HG03097 (cell line): Measurements from ENCODE around the gene ASB1.
"Not testable (repeated sequence)": the region's sequence is repeated elsewhere in the genome, so short reads cannot be mapped to it uniquely, and the experiment has no call there.

Experiments used
- ATAC-seq: cut with Tn5 transposase; IDR thresholded peaks from one replicate; pipeline ENCODE4 v1.9.1; 2021; ENCODE audit not compliant: unreplicated experiment, low FRiP score

The ASB1 gene

DNA sequence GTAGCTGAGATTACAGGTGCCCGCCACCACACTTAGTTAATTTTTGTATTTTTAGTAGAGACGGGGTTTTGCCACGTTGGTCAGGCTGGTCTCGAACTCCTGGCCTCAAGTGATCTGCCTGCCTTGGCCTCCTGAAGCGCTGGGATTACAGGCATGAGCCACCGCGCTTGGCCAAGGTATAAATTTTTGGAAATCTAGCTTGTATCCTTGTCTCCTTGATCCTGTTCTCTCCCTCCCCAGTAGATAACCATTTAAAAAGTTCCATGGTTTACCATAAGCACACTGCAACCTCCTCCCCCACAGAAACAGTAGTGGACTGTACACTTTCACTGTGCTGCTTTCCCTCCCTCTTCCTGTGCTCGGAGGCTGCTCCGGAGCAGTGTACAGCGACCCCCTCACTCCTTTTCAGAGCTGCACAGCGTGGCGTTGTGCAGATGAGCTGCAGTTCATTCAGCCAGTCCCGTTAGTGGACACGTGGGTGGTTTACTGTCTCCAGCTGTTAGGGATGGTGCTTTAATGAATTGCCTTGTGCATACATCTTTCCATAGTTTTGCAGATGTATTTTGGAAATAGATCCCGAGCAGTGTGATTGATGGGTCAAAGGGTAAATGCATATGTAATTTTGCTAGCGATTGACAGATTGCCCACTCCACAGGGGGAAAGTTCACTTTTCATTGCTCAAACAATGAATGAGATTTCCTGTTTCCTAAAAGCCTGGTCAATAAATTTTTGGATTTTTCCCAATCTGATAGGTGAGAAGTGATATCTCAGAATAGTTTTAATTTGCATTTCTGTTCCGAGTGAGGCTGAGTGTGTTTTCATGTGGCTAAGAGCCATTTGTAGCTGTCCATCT is 14.8 kb downstream of the ASB1 start:
- ATAC-seq: no peak

DNA sequence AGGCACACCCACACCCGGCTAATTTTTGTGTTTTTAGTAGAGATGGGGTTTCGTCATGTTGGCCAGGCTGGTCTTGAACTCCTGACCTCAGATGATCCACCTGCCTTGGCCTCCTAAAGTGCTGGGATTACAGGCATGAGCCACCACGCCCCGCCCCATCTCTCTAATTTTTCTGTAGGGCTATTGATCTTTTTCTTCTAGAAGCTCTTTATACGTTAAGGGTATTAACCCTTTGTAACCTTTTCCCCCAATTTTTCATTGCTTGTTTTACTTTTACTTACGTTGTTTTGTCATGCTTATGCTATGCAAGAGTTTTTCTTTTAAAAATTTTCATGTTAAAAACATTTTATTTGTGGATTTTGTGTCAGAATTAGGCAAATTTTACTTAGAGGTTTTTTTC is 15.5 kb downstream of the ASB1 start:
- not testable (repeated sequence) for ATAC-seq

DNA sequence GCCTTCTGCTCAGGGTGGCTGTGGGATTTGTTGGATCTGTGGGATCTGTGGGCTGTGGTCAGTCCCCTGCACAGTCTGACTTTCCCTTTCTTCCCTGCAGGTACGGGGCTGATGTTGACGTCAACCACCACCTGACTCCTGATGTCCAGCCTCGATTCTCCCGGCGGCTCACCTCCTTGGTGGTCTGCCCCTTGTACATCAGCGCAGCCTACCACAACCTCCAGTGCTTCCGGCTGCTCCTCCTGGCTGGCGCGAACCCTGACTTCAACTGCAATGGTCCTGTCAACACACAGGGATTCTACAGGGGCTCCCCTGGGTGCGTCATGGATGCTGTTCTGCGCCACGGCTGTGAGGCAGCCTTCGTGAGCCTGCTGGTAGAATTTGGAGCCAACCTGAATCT is 17.5 kb downstream of the ASB1 start:
- no peak for ATAC-seq

DNA sequence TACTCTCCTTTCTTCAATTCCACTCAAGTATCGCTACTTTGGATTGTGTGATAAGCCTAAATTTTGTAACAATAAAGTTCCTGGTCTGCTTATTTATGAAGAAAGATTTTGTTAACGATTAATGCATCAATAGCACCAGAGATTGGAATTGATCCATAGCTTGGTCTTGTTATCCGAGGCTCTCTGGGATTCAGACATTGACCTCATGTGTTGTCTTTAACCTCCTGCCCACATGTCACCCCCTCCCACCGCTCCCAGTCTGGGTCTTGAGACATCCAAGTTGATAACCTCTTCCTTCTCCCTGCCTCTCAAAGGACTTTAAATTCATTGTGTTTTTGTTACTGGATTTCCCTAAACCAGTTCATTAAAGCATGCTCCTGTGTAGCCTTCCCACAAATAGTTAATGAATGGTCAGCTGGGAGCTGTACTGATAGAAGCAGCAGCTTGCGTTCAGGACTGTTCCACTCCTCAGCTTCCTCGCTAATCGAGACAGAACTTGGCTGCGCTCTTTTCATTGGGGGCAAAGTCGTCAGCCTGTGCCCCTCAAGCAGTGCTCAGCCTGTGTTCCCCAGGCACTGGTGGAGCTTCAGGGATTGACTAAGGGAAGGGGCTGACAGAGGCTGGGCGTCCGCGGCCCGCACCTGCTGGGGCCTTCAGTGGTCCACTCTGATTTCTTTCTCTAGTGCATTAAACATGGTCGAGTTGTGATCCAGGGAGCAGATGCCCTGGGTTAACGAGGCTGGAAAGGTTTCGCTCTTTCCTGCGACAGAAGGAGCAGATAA is 18.9 kb downstream of the ASB1 start:
- no peak for ATAC-seq

DNA sequence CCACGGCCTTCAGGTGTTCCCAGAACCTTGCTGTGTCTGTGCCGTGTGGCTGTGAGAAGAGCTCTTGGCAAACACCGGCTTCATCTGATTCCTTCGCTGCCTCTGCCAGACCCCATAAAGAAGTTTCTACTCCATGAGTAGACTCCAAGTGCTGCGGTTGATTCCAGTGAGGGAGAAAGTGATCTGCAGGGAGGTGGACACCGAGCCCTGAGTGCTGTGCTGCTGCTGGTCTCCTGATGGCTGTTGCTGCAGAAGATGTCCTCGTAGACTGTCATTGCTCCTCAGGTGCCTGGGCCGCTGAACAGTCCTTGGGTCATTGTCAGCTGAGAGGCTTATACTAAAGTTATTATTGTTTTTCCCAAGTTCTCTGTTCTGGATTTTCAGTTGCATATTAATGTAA is 19.6 kb downstream of the ASB1 start:
- no peak for ATAC-seq

DNA sequence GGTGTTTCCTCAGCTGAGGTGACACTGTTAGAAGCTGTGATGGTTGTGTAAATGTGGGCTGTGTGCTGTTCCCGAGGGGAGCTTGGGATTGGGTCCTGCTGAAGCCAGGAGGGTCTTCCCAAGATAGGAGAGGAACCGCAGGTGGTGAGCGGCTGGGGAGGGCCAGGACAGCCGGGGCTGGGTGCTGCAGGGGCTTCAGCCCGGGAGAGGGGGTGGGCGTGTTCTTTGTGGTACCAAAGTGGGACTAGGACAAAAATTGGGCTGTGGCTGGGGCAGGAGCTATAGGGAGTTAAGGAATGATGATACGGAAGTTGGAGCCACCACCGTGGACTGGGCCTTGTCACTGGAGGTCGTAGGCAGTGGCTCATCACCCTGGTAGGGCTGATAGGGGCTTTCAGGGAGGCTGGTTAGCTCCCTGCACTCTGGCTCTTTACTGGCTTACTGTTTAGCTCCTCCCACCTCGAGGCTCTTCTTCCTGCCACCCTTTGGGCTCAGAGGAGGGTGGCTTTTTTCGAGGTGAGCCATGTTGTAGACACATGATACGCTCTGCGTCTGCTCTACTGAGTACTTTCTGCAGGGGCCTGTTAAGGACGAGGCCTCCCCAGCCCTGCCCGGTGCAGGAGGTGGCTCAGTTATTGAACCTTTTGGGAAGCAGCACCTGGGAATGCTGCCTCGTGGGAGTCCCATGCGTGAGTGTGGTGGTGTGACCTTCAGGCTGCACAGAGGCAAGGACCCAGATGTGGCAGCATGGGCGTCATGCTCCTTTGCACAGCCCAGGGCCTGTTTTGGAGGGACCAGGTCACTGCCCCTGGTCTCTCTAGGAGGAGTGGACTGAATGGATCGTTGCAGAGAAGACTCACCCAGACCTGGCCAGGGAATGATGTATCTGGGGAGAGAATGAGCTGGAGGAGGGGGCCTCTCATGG is 21.6 kb downstream of the ASB1 start:
- ATAC-seq: no peak

DNA sequence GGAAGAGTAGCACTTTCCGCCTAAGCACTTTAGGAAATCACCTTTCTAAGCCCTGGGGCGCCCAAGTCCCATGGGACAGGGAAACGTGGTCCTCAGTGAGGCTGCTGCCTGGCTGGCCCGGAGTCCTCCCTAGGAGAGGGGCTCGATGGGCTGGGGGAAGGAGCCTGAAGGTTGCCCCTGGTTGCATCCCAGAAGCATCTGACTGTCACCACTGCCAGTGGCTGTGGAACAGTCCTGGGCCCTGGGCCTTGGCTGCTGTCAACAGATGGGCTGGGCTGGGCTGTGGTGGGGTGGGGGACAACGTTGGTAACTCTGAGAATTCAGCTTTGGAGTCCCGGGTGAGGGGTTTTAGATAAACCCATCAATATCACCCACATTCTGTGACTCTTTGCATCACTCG is 22.5 kb downstream of the ASB1 start:
- no peak for ATAC-seq

DNA sequence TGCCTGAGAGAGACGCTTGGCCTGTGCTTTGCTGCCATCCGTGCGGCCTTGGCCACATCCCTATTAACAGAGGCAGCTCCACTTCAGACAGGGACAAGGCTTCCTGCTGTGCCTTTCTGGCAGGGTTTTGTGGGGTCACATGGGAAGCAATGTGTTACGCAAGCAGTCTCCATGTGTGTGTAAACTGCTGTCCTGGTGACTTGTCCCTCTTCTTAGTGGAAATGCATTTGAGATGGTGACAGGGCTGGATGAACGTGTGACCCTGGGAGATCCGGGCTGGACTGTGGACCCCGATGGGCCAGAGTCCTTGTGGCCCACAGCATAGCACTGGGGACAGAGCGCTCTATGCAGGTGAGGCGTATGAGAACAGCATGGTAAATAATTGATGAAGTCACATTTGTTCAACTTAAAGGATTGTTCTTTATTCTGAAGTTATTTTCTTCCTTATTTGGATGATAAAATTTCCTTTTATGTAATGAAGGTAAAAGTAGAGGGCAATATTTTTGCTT is 23.2 kb downstream of the ASB1 start:
- ATAC-seq: no peak

DNA sequence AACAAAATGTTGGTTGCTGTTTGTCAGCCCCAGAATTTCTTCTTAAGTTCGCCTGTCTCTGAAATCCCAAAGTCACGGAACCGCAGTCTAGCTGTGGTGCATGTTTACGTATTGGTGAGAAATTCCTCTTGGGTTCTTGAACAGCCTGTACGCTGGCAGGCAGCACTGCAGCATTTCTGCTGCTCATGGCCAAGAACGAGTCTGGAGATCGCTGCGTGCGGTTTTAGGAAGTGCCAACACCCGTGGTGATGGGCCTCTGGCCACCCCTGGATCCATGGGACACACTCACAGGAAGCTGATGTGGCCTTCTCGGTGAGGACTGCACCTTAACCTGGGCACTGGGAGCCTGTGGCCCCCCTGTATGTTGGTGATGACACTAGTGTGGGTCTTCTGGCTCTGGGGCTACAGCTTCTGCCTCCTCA is 23.7 kb downstream of the ASB1 start:
- ATAC-seq: no peak

DNA sequence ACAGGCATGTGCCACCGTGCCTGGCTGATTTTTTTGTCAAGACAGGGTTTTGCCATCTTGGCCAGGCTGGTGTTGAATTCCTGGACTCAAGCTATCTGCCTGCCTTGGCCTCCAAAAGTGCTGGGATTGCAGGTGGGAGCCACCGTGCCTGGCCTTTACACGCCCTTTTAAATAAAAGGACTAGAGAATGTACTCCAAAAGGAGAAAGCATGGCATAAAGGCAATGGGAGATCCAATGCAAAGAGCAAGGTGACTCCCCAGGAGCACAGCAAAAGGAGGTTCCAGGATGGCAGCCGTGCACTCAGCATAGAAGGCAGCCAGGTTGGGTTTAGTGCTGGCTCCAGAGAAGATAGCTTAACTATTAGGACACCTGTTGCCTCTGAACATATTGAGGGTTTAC is 27.1 kb downstream of the ASB1 start:
- no peak for ATAC-seq

DNA sequence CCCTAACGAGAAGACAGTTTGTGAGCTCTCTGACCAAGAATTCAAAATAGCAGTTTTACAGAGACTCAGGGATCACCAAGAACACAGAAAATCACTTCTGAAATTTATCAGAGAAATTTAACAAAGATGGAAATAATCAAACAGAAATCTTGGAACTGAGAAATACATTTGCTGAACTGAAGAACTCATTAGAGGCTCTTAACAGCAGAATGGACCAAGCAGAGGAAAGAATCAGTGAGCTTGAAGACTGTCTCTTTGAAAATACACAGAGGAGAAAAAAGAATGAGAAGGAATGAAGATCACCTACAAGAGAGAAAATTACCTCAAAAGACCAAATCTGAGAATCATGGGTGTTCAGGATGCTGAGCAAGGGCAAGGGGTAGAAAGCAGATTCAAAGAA is 29.7 kb downstream of the ASB1 start:
- ATAC-seq: no peak

DNA sequence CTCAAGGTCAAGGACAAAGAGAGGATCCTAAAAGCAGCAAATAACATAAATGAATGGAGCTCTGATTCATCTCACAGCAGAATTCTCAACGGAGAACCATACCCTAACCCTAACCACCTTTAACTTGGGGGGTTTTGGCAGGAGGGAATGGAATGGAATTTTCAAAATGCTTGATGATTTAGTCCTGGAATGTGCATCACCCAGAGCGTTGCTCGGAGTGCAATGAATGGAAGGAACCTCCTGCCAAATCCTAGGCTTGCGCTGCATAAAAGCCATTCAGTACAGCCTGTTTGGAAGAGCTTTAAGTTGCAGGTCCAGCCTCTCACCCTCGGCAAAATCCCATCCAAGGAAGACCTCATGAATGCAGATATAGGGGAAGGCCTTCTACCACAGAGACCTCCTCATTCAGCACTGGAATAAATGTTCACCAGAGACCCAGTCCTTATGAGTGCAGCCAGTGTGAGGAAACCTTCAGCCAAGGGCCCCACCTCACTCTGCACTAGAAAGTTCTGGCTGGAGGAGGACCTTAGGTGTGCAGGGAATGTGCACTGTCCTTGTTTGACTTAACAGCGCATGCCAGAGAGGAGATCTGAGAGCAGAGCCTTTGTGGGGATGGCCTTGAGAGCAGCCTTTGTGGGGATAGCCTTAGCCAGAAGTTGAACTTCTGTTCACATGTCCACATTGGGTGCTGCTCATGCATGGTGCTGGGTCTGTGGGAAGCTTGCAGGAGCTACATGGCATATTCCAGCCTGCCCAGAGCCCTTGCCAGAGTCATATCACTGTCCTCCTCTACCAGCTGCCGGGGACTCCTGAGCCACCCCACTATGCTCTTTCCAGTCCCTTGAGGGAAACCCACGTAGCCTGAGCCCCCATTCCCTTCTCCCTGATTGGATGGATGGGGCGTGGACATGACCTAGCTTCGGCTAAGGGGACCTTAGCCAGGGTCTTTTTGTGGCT is 30.5 kb downstream of the ASB1 start:
- no peak for ATAC-seq

DNA sequence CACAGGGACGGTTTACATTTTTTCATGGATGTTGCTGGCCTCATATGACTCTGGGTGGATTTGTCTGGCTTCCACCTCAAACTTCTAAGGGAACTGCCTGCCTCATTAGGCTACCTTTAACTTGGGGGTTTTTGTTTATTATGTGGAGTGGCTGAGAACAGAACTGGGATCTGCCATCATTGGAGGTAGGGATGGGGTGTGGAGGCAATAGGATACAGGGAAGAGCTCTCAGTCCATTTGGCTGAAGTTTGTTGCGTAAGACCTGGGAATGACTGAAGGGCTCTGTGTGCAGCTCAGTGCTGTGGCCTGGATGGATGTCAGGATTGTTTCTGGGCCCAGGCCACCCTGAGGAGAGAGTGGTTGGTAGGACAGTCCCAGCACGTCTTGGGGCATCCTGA is 31.2 kb downstream of the ASB1 start:
- ATAC-seq: no peak

DNA sequence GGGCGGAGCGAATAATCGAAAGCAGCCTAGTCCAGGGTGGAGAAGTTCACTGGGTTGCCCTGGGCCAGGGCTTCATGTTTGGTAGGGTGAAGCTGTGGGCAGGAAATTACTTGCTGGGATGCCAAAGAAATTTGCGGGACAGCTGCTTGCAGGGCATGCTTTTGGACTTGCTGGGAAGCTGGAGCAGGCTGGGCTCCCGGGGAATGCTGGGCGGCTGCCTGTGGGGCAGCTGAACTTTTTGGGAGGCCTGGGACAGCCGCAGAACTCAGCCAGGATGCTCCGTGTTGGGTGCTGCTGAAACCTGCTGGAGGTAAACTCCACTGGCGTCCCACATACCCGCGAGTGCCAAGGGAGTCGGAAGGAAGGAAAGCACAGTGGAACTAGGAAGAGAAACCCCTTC is 31.9 kb downstream of the ASB1 start:
- ATAC-seq: no peak

DNA sequence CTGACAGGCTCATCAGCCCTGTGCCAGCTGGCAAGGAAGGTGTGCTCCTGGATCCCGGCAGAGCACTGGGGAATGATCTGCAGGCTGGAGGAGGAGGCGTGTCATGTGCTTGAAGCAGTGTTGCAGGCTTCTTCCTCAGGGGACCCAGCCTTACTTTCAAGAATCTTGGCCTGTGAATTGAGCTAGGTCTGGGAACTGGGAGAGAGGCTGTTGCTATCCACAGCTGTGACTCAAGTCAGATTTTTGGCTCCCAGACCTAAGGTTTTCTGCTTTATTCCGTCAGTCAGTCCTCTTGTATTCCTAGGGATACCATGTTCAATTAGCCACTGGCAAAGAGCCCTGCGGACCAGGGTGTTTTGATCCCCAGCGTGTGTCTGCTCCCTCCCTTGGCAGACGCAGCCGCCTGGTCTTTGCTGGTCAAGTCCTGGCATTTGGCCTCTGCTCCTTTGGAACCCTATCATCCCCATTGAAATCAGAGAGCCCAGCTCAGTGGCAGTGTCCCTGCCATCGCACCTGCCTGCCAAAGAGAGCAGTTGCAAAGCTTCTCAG is 32.4 kb downstream of the ASB1 start:
- no peak for ATAC-seq

DNA sequence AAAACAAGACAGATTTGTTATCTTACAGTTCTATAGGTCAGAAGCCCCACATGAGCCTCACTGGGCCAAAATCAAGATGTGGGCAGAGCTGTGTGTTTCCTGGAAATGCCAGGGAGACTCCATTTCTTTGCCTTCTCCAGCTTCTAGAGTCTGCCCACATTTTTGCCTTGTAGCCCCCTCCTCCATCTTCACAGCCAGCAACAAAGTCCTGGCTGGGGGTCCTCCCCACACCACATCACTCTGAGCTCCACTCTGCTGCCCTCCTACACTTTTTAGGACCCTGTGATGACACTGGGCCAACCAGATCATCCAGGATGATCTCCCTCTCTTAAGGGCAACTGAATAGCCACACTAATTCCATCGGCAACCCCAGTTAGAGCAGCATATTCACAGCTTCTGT is 34.3 kb downstream of the ASB1 start:
- no peak for ATAC-seq

DNA sequence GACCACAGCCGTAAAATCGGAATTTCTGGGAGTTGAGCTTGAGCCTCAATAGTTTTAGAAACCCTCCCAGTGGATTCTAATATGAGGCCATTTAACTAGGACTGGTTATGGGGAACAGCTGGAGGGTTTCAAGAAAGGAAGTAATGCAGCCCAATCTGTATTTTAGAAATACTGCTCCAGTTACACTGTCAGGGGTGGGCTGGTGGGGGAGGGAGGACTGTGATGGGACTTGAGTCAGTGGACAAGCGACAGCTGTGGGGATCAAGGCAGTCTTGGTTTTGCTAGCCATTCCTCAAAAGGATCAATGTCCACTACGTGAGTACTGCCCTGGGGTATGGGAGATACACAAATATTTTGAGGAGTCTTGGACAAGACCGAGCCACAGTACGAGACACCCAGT is 34.8 kb downstream of the ASB1 start:
- no peak for ATAC-seq

DNA sequence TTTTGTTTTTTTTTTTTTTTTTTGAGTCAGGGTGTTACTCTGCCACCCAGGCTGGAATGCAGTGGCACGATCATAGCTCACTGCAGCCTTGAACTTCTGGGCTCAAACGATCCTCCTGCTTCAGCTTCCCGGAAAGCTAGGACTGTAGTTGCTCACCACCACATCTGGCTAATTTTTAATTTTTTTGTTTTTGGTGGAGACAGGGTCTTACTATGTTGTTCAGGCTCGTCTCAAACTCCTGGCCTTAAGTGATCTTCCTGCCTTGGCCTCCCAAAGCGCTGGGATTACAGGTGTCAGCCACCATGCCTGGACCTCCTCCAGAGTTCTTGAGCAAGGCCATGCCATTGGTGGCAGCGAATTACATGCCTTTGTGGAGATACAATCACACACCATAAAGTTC is 35.2 kb downstream of the ASB1 start:
- ATAC-seq: no peak

DNA sequence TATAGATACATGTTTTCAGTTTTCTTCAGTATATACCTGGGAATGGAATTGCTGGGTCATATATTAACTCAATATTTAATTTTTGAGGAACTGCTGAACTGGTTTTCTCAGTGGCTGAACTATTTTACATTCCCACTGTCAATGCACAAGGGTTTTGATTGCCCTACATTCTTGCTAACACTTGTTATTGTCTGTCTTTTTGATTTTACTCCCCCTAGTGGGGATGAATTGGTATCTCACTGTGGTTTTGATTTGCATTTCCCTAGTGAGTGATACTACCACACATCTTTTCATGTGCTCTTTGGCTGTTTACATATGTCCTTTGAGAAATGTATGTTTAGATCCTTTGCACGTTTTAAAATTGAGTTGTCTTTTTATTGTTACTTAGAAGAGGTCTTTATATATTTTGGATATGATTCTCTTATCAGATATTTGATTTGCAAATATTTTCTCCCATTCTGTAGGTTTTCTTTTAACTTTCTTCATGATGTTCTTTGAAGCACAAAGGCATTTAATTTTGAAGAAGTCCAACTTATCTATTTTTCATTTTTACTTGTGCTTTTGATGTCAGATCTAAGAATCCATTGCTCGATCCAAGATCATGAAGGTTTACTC is 36.2 kb downstream of the ASB1 start:
- ATAC-seq: no peak
